Osteocyte (in vitro differentiated cells): ENCODE results near the gene ZFP91. TPM values are rescaled to one million over a fixed set of nuclear protein-coding genes. Genes with fewer than 3 reads are reported as not detected.

ENCODE experiments used
- DNase-seq: peaks from one replicate; pipeline ENCODE4 v3.0.0; 2021; ENCODE audit warnings: mixed read lengths; ENCODE audit not compliant: unreplicated experiment; ENCODE audit errors: extremely low spot score
- H3K27ac Mint-ChIP-seq: one replicate; pipeline ENCODE4 v1.8.0; 2021; ENCODE audit warnings: mild to moderate bottlenecking, mixed read lengths; ENCODE audit not compliant: unreplicated experiment
- H3K27me3 Mint-ChIP-seq: one replicate; pipeline ENCODE4 v1.8.0; 2021; ENCODE audit warnings: mixed read lengths; ENCODE audit not compliant: unreplicated experiment
- H3K36me3 Mint-ChIP-seq: one replicate; pipeline ENCODE4 v1.8.0; 2021; ENCODE audit warnings: mixed read lengths; ENCODE audit not compliant: unreplicated experiment
- H3K4me1 Mint-ChIP-seq: one replicate; pipeline ENCODE4 v1.8.0; 2021; ENCODE audit warnings: mixed read lengths; ENCODE audit not compliant: unreplicated experiment
- H3K4me3 Mint-ChIP-seq: one replicate; pipeline ENCODE4 v1.8.0; 2021; ENCODE audit warnings: mild to moderate bottlenecking, moderate library complexity, mixed read lengths; ENCODE audit not compliant: unreplicated experiment
- H3K9me3 Mint-ChIP-seq: one replicate; pipeline ENCODE4 v1.8.0; 2021; ENCODE audit warnings: mixed read lengths; ENCODE audit not compliant: unreplicated experiment
- CTCF ChIP-seq: fragments of 200-600 bp; sonication (generic); IDR thresholded peaks from 2 replicates; pipeline ENCODE4 v1.5.0; 2021; ENCODE audit warnings: antibody characterized with exemption, mild to moderate bottlenecking, moderate library complexity
- total RNA-seq: library from RNA; stranded (reverse); gene quantifications from 2 replicates; pipeline ENCODE4 v1.2.1, GENCODE V29; 2021

ZFP91 gene
- total RNA-seq, 1 donor from 2014 or later: 56.7 TPM

- no peak for DNase-seq
- Mint-ChIP-seq H3K27me3 (no peaks in the 10 kb centered on the region), H3K4me3 (no peak overlapping the region), H3K4me1 (peaks cover 28% of the 10 kb centered on the region), H3K27ac (peak overlapping the region; percentile 67), H3K9me3 (no peaks in the 10 kb centered on the region), H3K36me3 (peaks cover 9% of the 10 kb centered on the region)
- no peak for TF ChIP-seq CTCF
Measured at GRCh38 chr11:58573451-58574104, 5.3 kb upstream of the ZFP91 start.

GRCh38 chr11:58574881-58575280 lies 4.0 kb upstream of the ZFP91 start:
- Mint-ChIP-seq H3K27ac (no peak overlapping the region), H3K4me3 (no peak overlapping the region), H3K27me3 (no peaks in the 10 kb centered on the region), H3K4me1 (peaks cover 28% of the 10 kb centered on the region), H3K36me3 (peaks cover 4% of the 10 kb centered on the region), H3K9me3 (no peaks in the 10 kb centered on the region)
- TF ChIP-seq CTCF: no peak
- no peak for DNase-seq

GRCh38 chr11:58575377-58576020 lies 3.4 kb upstream of the ZFP91 start, which contains the start of gene LPXN:
TSS of gene LPXN (minus strand) at chr11:58575856. CDS start at chr11:58575772, 84 bp downstream.
- H3K36me3 Mint-ChIP-seq: peaks cover under 1% of the 10 kb centered on the region
- H3K27ac Mint-ChIP-seq: peak within 1 kb of the TSS; percentile 99
- no peak within 1 kb of the TSS for H3K4me3 Mint-ChIP-seq
- DNase-seq: no peak
- no peak for TF ChIP-seq CTCF
- no peaks in the 10 kb centered on the region for H3K27me3 Mint-ChIP-seq
- H3K9me3 Mint-ChIP-seq: no peaks in the 10 kb centered on the region
- peaks cover 32% of the 10 kb centered on the region for H3K4me1 Mint-ChIP-seq

- peak overlapping the region; percentile 99 for H3K4me3 Mint-ChIP-seq
- H3K27ac Mint-ChIP-seq: peak overlapping the region; percentile 99
- peak; percentile 60 for TF ChIP-seq CTCF
- H3K4me1 Mint-ChIP-seq: peaks cover 46% of the 10 kb centered on the region
- no peaks in the 10 kb centered on the region for H3K9me3 Mint-ChIP-seq
- no peaks in the 10 kb centered on the region for H3K36me3 Mint-ChIP-seq
- DNase-seq: no peak
- no peaks in the 10 kb centered on the region for H3K27me3 Mint-ChIP-seq
Measured at GRCh38 chr11:58576887-58577471, 1.9 kb upstream of the ZFP91 start.

- Mint-ChIP-seq H3K27me3 (no peaks in the 10 kb centered on the region), H3K4me3 (peak overlapping the region; percentile 99), H3K4me1 (peaks cover 51% of the 10 kb centered on the region), H3K36me3 (no peaks in the 10 kb centered on the region), H3K9me3 (no peaks in the 10 kb centered on the region), H3K27ac (peak overlapping the region; percentile 99)
- no peak for DNase-seq
- no peak for TF ChIP-seq CTCF
Measured at GRCh38 chr11:58577555-58578135, 1.2 kb upstream of the ZFP91 start.
